Activated CD4-positive, alpha-beta T cell treated with anti-CD3 and anti-CD28 coated beads, Interleukin-2, amount 10 ng/mL, durations not matched to agents 24 days and 14 days (primary cell): ENCODE data around the gene LCE3E. TPM values are rescaled to one million over a fixed set of nuclear protein-coding genes. Genes with fewer than 3 reads are reported as not detected.

Source experiments
- DNase-seq: peaks from one replicate; pipeline ENCODE4 v3.0.0; 2022
- H3K27ac Mint-ChIP-seq: one replicate; pipeline ENCODE4 v1.8.0; 2022; ENCODE audit warnings: mild to moderate bottlenecking, mixed read lengths
- H3K27me3 Mint-ChIP-seq: one replicate; pipeline ENCODE4 v1.8.0; 2022; ENCODE audit warnings: mixed read lengths
- H3K36me3 Mint-ChIP-seq: one replicate; pipeline ENCODE4 v1.8.0; 2022; ENCODE audit warnings: low read depth, mild to moderate bottlenecking, mixed read lengths
- H3K4me1 Mint-ChIP-seq: one replicate; pipeline ENCODE4 v1.8.0; 2021; ENCODE audit warnings: mixed read lengths
- H3K4me3 Mint-ChIP-seq: one replicate; pipeline ENCODE4 v1.8.0; 2022; ENCODE audit warnings: mild to moderate bottlenecking, moderate library complexity, mixed read lengths
- H3K9me3 Mint-ChIP-seq: one replicate; pipeline ENCODE4 v1.8.0; 2021; ENCODE audit warnings: mixed read lengths
- intact Hi-C: fragments of 100-400 bp; cut with micrococcal nuclease; formaldehyde crosslinking; loops from one replicate; pipeline ENCODE4 v1.15.1; 2023
- total RNA-seq: library from RNA; stranded (reverse); gene quantifications from 2 replicates; pipeline ENCODE4 v1.2.3, GENCODE V29; 2022

LCE3E gene
- total RNA-seq, 1 donor from 2014 or later = not detected

- no peaks in the 10 kb centered on the region for H3K4me1 Mint-ChIP-seq
- intact Hi-C loops = no loop called here
- peaks cover 5% of the 10 kb centered on the region for H3K27me3 Mint-ChIP-seq
- DNase-seq = no peak
- H3K36me3 Mint-ChIP-seq = no peaks in the 10 kb centered on the region
- no peak overlapping the region for H3K27ac Mint-ChIP-seq
- no peak overlapping the region for H3K4me3 Mint-ChIP-seq
- no peaks in the 10 kb centered on the region for H3K9me3 Mint-ChIP-seq
Measured at GRCh38 chr1:152537496-152537895, 29.1 kb downstream of the LCE3E start.

- H3K9me3 Mint-ChIP-seq = no peaks in the 10 kb centered on the region
- H3K27me3 Mint-ChIP-seq = peaks cover 8% of the 10 kb centered on the region
- H3K4me3 Mint-ChIP-seq = no peak overlapping the region
- no peak for DNase-seq
- no peaks in the 10 kb centered on the region for H3K36me3 Mint-ChIP-seq
- intact Hi-C loops = no loop called here
- H3K27ac Mint-ChIP-seq = no peak overlapping the region
- H3K4me1 Mint-ChIP-seq = no peaks in the 10 kb centered on the region
Measured at GRCh38 chr1:152535774-152536173, 30.8 kb downstream of the LCE3E start.

- Mint-ChIP-seq H3K36me3 (no peaks in the 10 kb centered on the region), H3K9me3 (no peaks in the 10 kb centered on the region), H3K4me1 (no peaks in the 10 kb centered on the region), H3K4me3 (no peak overlapping the region), H3K27me3 (peaks cover 25% of the 10 kb centered on the region), H3K27ac (no peak overlapping the region)
- intact Hi-C loops = no loop called here
- peak; percentile 76 for DNase-seq
Measured at GRCh38 chr1:152533327-152533938, 33.1 kb downstream of the LCE3E start.

- H3K4me1 Mint-ChIP-seq = no peaks in the 10 kb centered on the region
- no peak overlapping the region for H3K27ac Mint-ChIP-seq
- no peaks in the 10 kb centered on the region for H3K9me3 Mint-ChIP-seq
- H3K27me3 Mint-ChIP-seq = peaks cover 23% of the 10 kb centered on the region
- intact Hi-C loops = no loop called here
- no peaks in the 10 kb centered on the region for H3K36me3 Mint-ChIP-seq
- no peak for DNase-seq
- H3K4me3 Mint-ChIP-seq = no peak overlapping the region
Measured at GRCh38 chr1:152525080-152525641, 41.4 kb downstream of the LCE3E start.

GRCh38 chr1:152520561-152521090 is 46.0 kb downstream of the LCE3E start:
- Mint-ChIP-seq H3K36me3 (no peaks in the 10 kb centered on the region), H3K9me3 (no peaks in the 10 kb centered on the region), H3K27ac (no peak overlapping the region), H3K4me3 (no peak overlapping the region), H3K4me1 (no peaks in the 10 kb centered on the region), H3K27me3 (peaks cover 29% of the 10 kb centered on the region)
- intact Hi-C loops = no loop called here
- DNase-seq = no peak

- intact Hi-C loops = no loop called here
- Mint-ChIP-seq H3K27me3 (peaks cover 33% of the 10 kb centered on the region), H3K4me1 (no peaks in the 10 kb centered on the region), H3K9me3 (no peaks in the 10 kb centered on the region), H3K36me3 (no peaks in the 10 kb centered on the region), H3K27ac (no peak overlapping the region), H3K4me3 (no peak overlapping the region)
- DNase-seq = no peak
Measured at GRCh38 chr1:152519851-152520250, 46.7 kb downstream of the LCE3E start.

- Mint-ChIP-seq H3K9me3 (no peaks in the 10 kb centered on the region), H3K4me3 (no peak overlapping the region), H3K27me3 (peaks cover 45% of the 10 kb centered on the region), H3K27ac (no peak overlapping the region), H3K4me1 (no peaks in the 10 kb centered on the region), H3K36me3 (no peaks in the 10 kb centered on the region)
- DNase-seq = no peak
- intact Hi-C loops = no loop called here
Measured at GRCh38 chr1:152517237-152517811, 49.3 kb downstream of the LCE3E start.

GRCh38 chr1:152516082-152516481 is 50.5 kb downstream of the LCE3E start:
- Mint-ChIP-seq H3K27ac (no peak overlapping the region), H3K4me3 (no peak overlapping the region), H3K36me3 (no peaks in the 10 kb centered on the region), H3K4me1 (no peaks in the 10 kb centered on the region), H3K27me3 (peaks cover 51% of the 10 kb centered on the region), H3K9me3 (no peaks in the 10 kb centered on the region)
- no peak for DNase-seq
- intact Hi-C loops = no loop called here

Other genes with a start within 250 kb of the LCE3E start
- gene FLG, start 241.5 kb downstream of the LCE3E start, total RNA-seq = not detected in 2 replicates
- gene FLG2, start 206.8 kb downstream of the LCE3E start, total RNA-seq = not detected in 2 replicates
- gene CRNN, start 152.5 kb downstream of the LCE3E start, total RNA-seq = not detected in 2 replicates
- gene LCE5A, start 56.0 kb downstream of the LCE3E start, total RNA-seq = not detected in 2 replicates
- gene CRCT1, start 52.3 kb downstream of the LCE3E start, total RNA-seq = not detected in 2 replicates
- not detected in 2 replicates for gene LCE3D, start 13.7 kb upstream of the LCE3E start, total RNA-seq
- not detected in 2 replicates for gene LCE3C, start 33.5 kb upstream of the LCE3E start, total RNA-seq
- gene LCE3B, start 47.0 kb upstream of the LCE3E start, total RNA-seq = not detected in 2 replicates
- not detected in 2 replicates for gene LCE3A, start 56.3 kb upstream of the LCE3E start, total RNA-seq
- gene LCE2D, start 96.6 kb upstream of the LCE3E start, total RNA-seq = not detected in 2 replicates
- not detected in 2 replicates for gene LCE2C, start 108.5 kb upstream of the LCE3E start, total RNA-seq
- gene LCE2B, start 119.3 kb upstream of the LCE3E start, total RNA-seq = not detected in 2 replicates
- not detected in 2 replicates for gene LCE2A, start 131.6 kb upstream of the LCE3E start, total RNA-seq
- not detected in 2 replicates for gene LCE4A, start 141.4 kb upstream of the LCE3E start, total RNA-seq
- not detected in 2 replicates for gene KPRP, start 191.2 kb upstream of the LCE3E start, total RNA-seq
- gene LCE1F, start 208.4 kb upstream of the LCE3E start, total RNA-seq = not detected in 2 replicates
- gene LCE1E, start 219.5 kb upstream of the LCE3E start, total RNA-seq = not detected in 2 replicates
- gene LCE1D, start 229.9 kb upstream of the LCE3E start, total RNA-seq = not detected in 2 replicates
- not detected in 2 replicates for gene LCE1C, start 239.9 kb upstream of the LCE3E start, total RNA-seq
- not detected in 2 replicates for gene LCE1B, start 245.2 kb upstream of the LCE3E start, total RNA-seq